Ammon's horn (tissue), 1 donor: ENCODE data around the gene RUNX1.
"Not testable (repeated sequence)": the region's sequence is repeated elsewhere in the genome, so short reads cannot be mapped to it uniquely, and the experiment has no call there.

Experiments
- DNase-seq: peaks from one replicate; pipeline ENCODE4 v3.0.0-alpha.2; 2016; ENCODE audit warnings: low spot score

RUNX1 gene

GRCh38 chr21:35016517-35017188 is 32.4 kb downstream of the RUNX1 start:
- DNase-seq, result no peak

GRCh38 chr21:35016071-35016470 is 33.0 kb downstream of the RUNX1 start:
- no peak for DNase-seq

GRCh38 chr21:35015435-35016024 is 33.6 kb downstream of the RUNX1 start:
- DNase-seq, result no peak

GRCh38 chr21:35014302-35015041 is 34.6 kb downstream of the RUNX1 start:
- DNase-seq, result peak; percentile 38

GRCh38 chr21:35011681-35012080 is 37.4 kb downstream of the RUNX1 start:
- no peak for DNase-seq

- DNase-seq, result no peak
Measured at GRCh38 chr21:35010447-35010846, 38.7 kb downstream of the RUNX1 start.

GRCh38 chr21:35007348-35007747 is 41.8 kb downstream of the RUNX1 start:
- DNase-seq, result no peak

GRCh38 chr21:35006771-35007170 is 42.3 kb downstream of the RUNX1 start:
- DNase-seq, result no peak

GRCh38 chr21:35006248-35006647 is 42.9 kb downstream of the RUNX1 start:
- DNase-seq, result no peak

GRCh38 chr21:35005560-35006224 is 43.4 kb downstream of the RUNX1 start:
- DNase-seq, result no peak

- no peak for DNase-seq
Measured at GRCh38 chr21:35005077-35005476, 44.0 kb downstream of the RUNX1 start.

- no peak for DNase-seq
Measured at GRCh38 chr21:35004314-35004713, 44.8 kb downstream of the RUNX1 start.

GRCh38 chr21:35002879-35003722 is 46.0 kb downstream of the RUNX1 start:
- no peak for DNase-seq

- no peak for DNase-seq
Measured at GRCh38 chr21:34999397-34999941, 49.6 kb downstream of the RUNX1 start.

- DNase-seq, result no peak
Measured at GRCh38 chr21:34998176-34998575, 50.9 kb downstream of the RUNX1 start.

- DNase-seq, result no peak
Measured at GRCh38 chr21:34997294-34997693, 51.8 kb downstream of the RUNX1 start.

GRCh38 chr21:34996304-34997101 is 52.6 kb downstream of the RUNX1 start:
- DNase-seq, result no peak

GRCh38 chr21:34995979-34996303 is 53.2 kb downstream of the RUNX1 start:
- no peak for DNase-seq

- DNase-seq, result no peak
Measured at GRCh38 chr21:34994766-34995631, 54.1 kb downstream of the RUNX1 start.

GRCh38 chr21:34993521-34993921 is 55.6 kb downstream of the RUNX1 start:
- DNase-seq, result not testable (repeated sequence)
